ENCODE results near the gene HPSE2. TPM values are rescaled to one million over a fixed set of nuclear protein-coding genes. Genes with fewer than 3 reads are reported as not detected.

The HPSE2 gene
- total RNA-seq, 2 experiments from 2014 or later: not detected

DNA sequence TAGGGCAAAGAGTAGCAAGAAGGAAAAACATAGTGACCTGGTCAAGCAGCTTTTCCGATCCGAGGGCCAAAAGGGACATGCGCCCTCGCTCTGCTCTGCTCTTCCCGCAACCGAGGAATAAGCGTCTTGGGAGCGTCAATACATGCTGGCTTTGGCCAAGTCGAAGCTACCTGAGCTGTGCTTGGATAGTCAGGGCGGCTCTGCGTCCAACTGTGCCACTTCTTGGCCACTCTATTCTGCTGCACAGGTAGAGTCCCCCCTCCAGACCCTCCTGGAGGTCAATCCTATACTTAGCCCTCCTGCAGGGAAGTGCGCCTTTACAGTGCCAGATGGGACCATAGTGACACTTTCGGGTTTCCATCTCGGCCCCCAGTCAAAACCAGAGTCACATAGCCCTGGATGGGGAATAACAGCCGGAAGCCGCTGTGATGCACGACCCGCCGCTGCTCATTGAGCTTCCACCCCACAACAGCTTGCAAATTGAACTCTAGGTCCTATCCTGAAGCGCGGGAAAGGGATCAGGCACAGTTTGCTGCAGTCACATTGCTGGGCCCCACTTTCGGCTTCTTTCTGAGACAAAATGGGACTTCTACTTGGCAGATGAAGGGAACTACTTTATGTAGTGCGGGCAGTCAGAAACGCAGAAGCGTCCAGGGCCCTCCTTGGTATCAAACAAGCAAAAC is 1.1 kb upstream of the HPSE2 start:
- H3K27me3 ChIP-seq (ENCODE audit: control insufficient read depth in 1 of 2, insufficient read depth in 2 of 2, low read length in 2 of 2): peaks cover 56 to 69% of the 10 kb centered on the region in 2 experiments
- no peak for ATAC-seq (ENCODE audit: poor library complexity)

GRCh38 chr10:99234791-99235657 is 628 bp downstream of the HPSE2 start:
- ChIA-PET POLR2A (no interaction called here), CTCF (no interaction called here)
- Histone ChIP-seq H3K27ac (ENCODE audit: low read depth in 1 of 2, low read length in 2 of 2) (no peak overlapping the region), H3K36me3 (ENCODE audit: insufficient read depth, low read length) (no peaks in the 10 kb centered on the region), H3K9me3 (ENCODE audit: control insufficient read depth in 1 of 2, insufficient read depth in 1 of 2, low read length in 2 of 2) (peaks cover 0 to 16% of the 10 kb centered on the region in 2 experiments), H3K4me3 (ENCODE audit: low read length) (no peak overlapping the region), H3K4me1 (ENCODE audit: insufficient read depth, low read length) (peaks cover 20% of the 10 kb centered on the region), H3K27me3 (ENCODE audit: control insufficient read depth in 1 of 2, insufficient read depth in 2 of 2, low read length in 2 of 2) (peaks cover 65 to 78% of the 10 kb centered on the region in 2 experiments)
- intact Hi-C loops (cut with DNase I, micrococcal nuclease): no loop called here
- no peaks in the 10 kb centered on the region for H3K9me3 Mint-ChIP-seq
- no peaks in the 10 kb centered on the region for H3K36me3 Mint-ChIP-seq (ENCODE audit: low read depth)
- peaks cover 88% of the 10 kb centered on the region for H3K27me3 Mint-ChIP-seq
- no peak for TF ChIP-seq CTCF (IDR thresholded peaks at IDR 0.05)
- H3K27ac Mint-ChIP-seq: no peak overlapping the region
- H3K4me1 Mint-ChIP-seq (ENCODE audit: low read depth): peaks cover 32% of the 10 kb centered on the region
- H3K4me3 Mint-ChIP-seq: peak overlapping the region; percentile 42
- ATAC-seq (ENCODE audit: poor library complexity): no peak
- no peak for DNase-seq

More for the DNA sequence above, 1.1 kb upstream of the HPSE2 start:
- ChIA-PET POLR2A (no interaction called here), CTCF (no interaction called here)
- H3K4me3 Mint-ChIP-seq: no peak overlapping the region
- H3K4me3 ChIP-seq (ENCODE audit: low read length): no peak overlapping the region
- H3K36me3 ChIP-seq (ENCODE audit: insufficient read depth, low read length): no peaks in the 10 kb centered on the region
- TF ChIP-seq CTCF (IDR thresholded peaks at IDR 0.05): no peak
- peaks cover 20% of the 10 kb centered on the region for H3K4me1 ChIP-seq (ENCODE audit: insufficient read depth, low read length)
- intact Hi-C loops (cut with DNase I, micrococcal nuclease): no loop called here
- peaks cover 32% of the 10 kb centered on the region for H3K4me1 Mint-ChIP-seq (ENCODE audit: low read depth)
- H3K9me3 ChIP-seq (ENCODE audit: control insufficient read depth in 1 of 2, insufficient read depth in 1 of 2, low read length in 2 of 2): peaks cover 0 to 16% of the 10 kb centered on the region in 2 experiments
- H3K27ac Mint-ChIP-seq: no peak overlapping the region
- H3K36me3 Mint-ChIP-seq (ENCODE audit: low read depth): no peaks in the 10 kb centered on the region
- DNase-seq: no peak
- no peak overlapping the region for H3K27ac ChIP-seq (ENCODE audit: low read depth in 1 of 2, low read length in 2 of 2)
- H3K9me3 Mint-ChIP-seq: no peaks in the 10 kb centered on the region
- H3K27me3 Mint-ChIP-seq: peaks cover 77% of the 10 kb centered on the region

GRCh38 chr10:99234041-99234790 is 1.4 kb downstream of the HPSE2 start:
- Histone ChIP-seq H3K36me3 (ENCODE audit: insufficient read depth, low read length) (no peaks in the 10 kb centered on the region), H3K4me3 (ENCODE audit: low read length) (peak overlapping the region; percentile 15), H3K27ac (ENCODE audit: low read depth in 1 of 2, low read length in 2 of 2) (no peak overlapping the region), H3K27me3 (ENCODE audit: control insufficient read depth in 1 of 2, insufficient read depth in 2 of 2, low read length in 2 of 2) (peaks cover 67 to 79% of the 10 kb centered on the region in 2 experiments), H3K9me3 (ENCODE audit: control insufficient read depth in 1 of 2, insufficient read depth in 1 of 2, low read length in 2 of 2) (peaks cover 0 to 16% of the 10 kb centered on the region in 2 experiments), H3K4me1 (ENCODE audit: insufficient read depth, low read length) (peaks cover 20% of the 10 kb centered on the region)
- Mint-ChIP-seq H3K4me3 (peak overlapping the region; percentile 42), H3K27me3 (peaks cover 95% of the 10 kb centered on the region), H3K4me1 (ENCODE audit: low read depth) (peaks cover 32% of the 10 kb centered on the region), H3K36me3 (ENCODE audit: low read depth) (no peaks in the 10 kb centered on the region), H3K9me3 (no peaks in the 10 kb centered on the region), H3K27ac (no peak overlapping the region)
- ATAC-seq (ENCODE audit: poor library complexity) (no peak), DNase-seq (peak in 5 of 14 experiments; percentile 7 to 50 (median 24))
- no peak for TF ChIP-seq CTCF (IDR thresholded peaks at IDR 0.05)
- ChIA-PET POLR2A (no interaction called here), CTCF (no interaction called here)
- intact Hi-C loops (cut with DNase I, micrococcal nuclease): no loop called here

All from CD4-positive, alpha-beta T cell (primary cell).